H9 (cell line): Measurements from ENCODE around the gene PRAMEF12. TPM values are rescaled to one million over a fixed set of nuclear protein-coding genes. Genes with fewer than 3 reads are reported as not detected.

Source experiments
- DNase-seq: peaks from one replicate; pipeline ENCODE4 v3.0.0-alpha.2; 2017
- H2AFZ ChIP-seq: one replicate; pipeline ENCODE4 v1.6.1; 2013; ENCODE audit warnings: mild to moderate bottlenecking, low read length, control low read depth, moderate library complexity
- H2AK5ac ChIP-seq: 2 replicates; pipeline ENCODE4 v1.6.1; 2013; ENCODE audit warnings: low read length, control low read depth, mixed read lengths; ENCODE audit not compliant: insufficient read length
- H2BK120ac ChIP-seq: one replicate; pipeline ENCODE4 v1.6.1; 2013; ENCODE audit warnings: low read depth, mild to moderate bottlenecking, low read length, control low read depth, inconsistent platforms; ENCODE audit not compliant: poor library complexity, severe bottlenecking
- H2BK12ac ChIP-seq: 2 replicates; pipeline ENCODE4 v1.6.1; 2013; ENCODE audit warnings: low read length, control low read depth, mixed read lengths, low read depth; ENCODE audit not compliant: insufficient read length
- H2BK15ac ChIP-seq: 2 replicates; pipeline ENCODE4 v1.6.1; 2013; ENCODE audit warnings: low read depth, low read length, control low read depth
- H2BK20ac ChIP-seq: one replicate; pipeline ENCODE4 v1.6.1; 2013; ENCODE audit warnings: low read depth, mild to moderate bottlenecking, low read length, control low read depth, inconsistent platforms; ENCODE audit not compliant: poor library complexity, severe bottlenecking
- H2BK5ac ChIP-seq: 2 replicates; pipeline ENCODE4 v1.6.1; 2013; ENCODE audit warnings: low read length, control low read depth, mixed read lengths; ENCODE audit not compliant: insufficient read length
- H3K14ac ChIP-seq: 2 replicates; pipeline ENCODE4 v1.6.1; 2013; ENCODE audit warnings: low read length, control low read depth; ENCODE audit not compliant: insufficient read depth
- H3K18ac ChIP-seq: 2 replicates; pipeline ENCODE4 v1.6.1; 2013; ENCODE audit warnings: low read depth, mild to moderate bottlenecking, mixed read lengths, low read length, control low read depth; ENCODE audit not compliant: insufficient read length
- H3K23ac ChIP-seq: 2 replicates; pipeline ENCODE4 v1.6.1; 2013; ENCODE audit warnings: low read length, control low read depth, mixed read lengths, low read depth; ENCODE audit not compliant: insufficient read length
- H3K23me2 ChIP-seq: 2 replicates; pipeline ENCODE4 v1.6.1; 2013; ENCODE audit warnings: low read depth, mild to moderate bottlenecking, mixed read lengths, low read length, control low read depth; ENCODE audit not compliant: insufficient read length, poor library complexity, severe bottlenecking
- H3K27ac ChIP-seq: 2 replicates; pipeline ENCODE4 v1.5.1; 2013; ENCODE audit warnings: low read length, control low read depth, mixed read lengths, low read depth; ENCODE audit not compliant: insufficient read length
- H3K27me3 ChIP-seq: 2 replicates; pipeline ENCODE4 v1.6.1; 2013; ENCODE audit warnings: low read length, control low read depth, inconsistent platforms; ENCODE audit not compliant: insufficient read depth
- H3K4ac ChIP-seq: 2 replicates; pipeline ENCODE4 v1.6.1; 2013; ENCODE audit warnings: low read depth, mild to moderate bottlenecking, control low read depth, inconsistent platforms, low read length, moderate library complexity
- H3K4me1 ChIP-seq: 2 replicates; pipeline ENCODE4 v1.6.1; 2013; ENCODE audit warnings: low read length, control low read depth, inconsistent platforms; ENCODE audit not compliant: insufficient read depth
- H3K4me2 ChIP-seq: 2 replicates; pipeline ENCODE4 v1.6.1; 2013; ENCODE audit warnings: low read length, control low read depth, mixed read lengths; ENCODE audit not compliant: insufficient read length, insufficient read depth
- H3K56ac ChIP-seq: 2 replicates; pipeline ENCODE4 v1.6.1; 2013; ENCODE audit warnings: low read depth, mild to moderate bottlenecking, mixed read lengths, low read length, control low read depth; ENCODE audit not compliant: insufficient read length
- H3K79me1 ChIP-seq: 2 replicates; pipeline ENCODE4 v1.6.1; 2013; ENCODE audit warnings: low read depth, mild to moderate bottlenecking, moderate library complexity, low read length, control low read depth, inconsistent platforms; ENCODE audit not compliant: insufficient read depth, poor library complexity, severe bottlenecking
- H3K79me2 ChIP-seq: 2 replicates; pipeline ENCODE4 v1.6.1; 2013; ENCODE audit warnings: low read length, control low read depth, inconsistent platforms; ENCODE audit not compliant: insufficient read depth
- H3K9ac ChIP-seq: 2 replicates; pipeline ENCODE4 v1.6.1; 2013; ENCODE audit warnings: low read length, control low read depth, mixed read lengths; ENCODE audit not compliant: insufficient read length; ENCODE audit errors: extremely low read depth
- H3K9me3 ChIP-seq: one replicate; pipeline ENCODE4 v1.6.1; 2013; ENCODE audit warnings: low read depth, low read length, inconsistent platforms; ENCODE audit not compliant: control insufficient read depth
- H3T11ph ChIP-seq: one replicate; pipeline ENCODE4 v1.6.1; 2013; ENCODE audit warnings: mild to moderate bottlenecking, low read length, control low read depth, inconsistent platforms
- H4K20me1 ChIP-seq: one replicate; pipeline ENCODE4 v1.6.1; 2013; ENCODE audit not compliant: control insufficient read depth, insufficient read length, insufficient read depth
- H4K5ac ChIP-seq: 2 replicates; pipeline ENCODE4 v1.6.1; 2013; ENCODE audit warnings: low read depth, mild to moderate bottlenecking, mixed read lengths, low read length, control low read depth; ENCODE audit not compliant: insufficient read length
- H4K8ac ChIP-seq: replicated peaks from 2 replicates; pipeline ENCODE4 v1.6.1; 2013; ENCODE audit warnings: low read length, control low read depth, mixed read lengths, low read depth; ENCODE audit not compliant: insufficient read length
- H4K91ac ChIP-seq: 2 replicates; pipeline ENCODE4 v1.6.1; 2013; ENCODE audit warnings: low read depth, mild to moderate bottlenecking, moderate library complexity, mixed read lengths, low read length, control low read depth; ENCODE audit not compliant: insufficient read length
- H3K27ac Mint-ChIP-seq, 3 experiments: 2 replicates in 2 of 3; 3 replicates in 1 of 3; pipeline ENCODE4 v1.8.0; 2020 to 2021; ENCODE audit warnings: mixed read lengths in 3 of 3, mild to moderate bottlenecking in 1 of 3, moderate library complexity in 1 of 3
- H3K27me3 Mint-ChIP-seq: 2 replicates; pipeline ENCODE4 v1.8.0; 2021; ENCODE audit warnings: low read depth, mild to moderate bottlenecking, moderate library complexity, mixed read lengths
- H3K36me3 Mint-ChIP-seq, 3 experiments: 2 replicates in 2 of 3; 3 replicates in 1 of 3; pipeline ENCODE4 v1.8.0; 2020 to 2021; ENCODE audit warnings: low read depth in 3 of 3, mixed read lengths in 3 of 3; ENCODE audit not compliant: insufficient read depth in 1 of 3
- H3K4me1 Mint-ChIP-seq, 2 experiments: 2 replicates each; pipeline ENCODE4 v1.8.0; 2020; ENCODE audit warnings: mixed read lengths in 2 of 2
- H3K4me3 Mint-ChIP-seq, 2 experiments: 2 replicates in 1 of 2; 3 replicates in 1 of 2; pipeline ENCODE4 v1.8.0; 2020 to 2021; ENCODE audit warnings: mild to moderate bottlenecking in 2 of 2, mixed read lengths in 2 of 2, moderate library complexity in 1 of 2
- H3K9me3 Mint-ChIP-seq, 2 experiments: 2 replicates in 1 of 2; 3 replicates in 1 of 2; pipeline ENCODE4 v1.8.0; 2020; ENCODE audit warnings: mild to moderate bottlenecking in 2 of 2, mixed read lengths in 2 of 2, moderate library complexity in 1 of 2
- CTCF ChIP-seq: fragments of 200-600 bp; sonication (generic); conservative IDR thresholded peaks from 3 replicates; pipeline ENCODE4 v1.8.0; 2021; ENCODE audit warnings: antibody characterized with exemption, mild to moderate bottlenecking
- WGBS: extraction: QIAGEN DNeasy Blood & Tissue Kit; methylation state at CpG from one replicate; pipeline ENCODE4 v1.1.7; 2013; ENCODE audit warnings: missing lambda C conversion rate, low lambda C conversion rate, mixed read lengths; ENCODE audit not compliant: insufficient read length; ENCODE audit errors: extremely low coverage; 5-methylcytosine and 5-hydroxymethylcytosine counted together
- total RNA-seq: library from RNA; stranded (reverse); gene quantifications from 2 replicates; pipeline ENCODE4 v1.2.1, GENCODE V29; 2021

Gene PRAMEF12
- total RNA-seq, 1 experiment from 2014 or later: not detected

DNA sequence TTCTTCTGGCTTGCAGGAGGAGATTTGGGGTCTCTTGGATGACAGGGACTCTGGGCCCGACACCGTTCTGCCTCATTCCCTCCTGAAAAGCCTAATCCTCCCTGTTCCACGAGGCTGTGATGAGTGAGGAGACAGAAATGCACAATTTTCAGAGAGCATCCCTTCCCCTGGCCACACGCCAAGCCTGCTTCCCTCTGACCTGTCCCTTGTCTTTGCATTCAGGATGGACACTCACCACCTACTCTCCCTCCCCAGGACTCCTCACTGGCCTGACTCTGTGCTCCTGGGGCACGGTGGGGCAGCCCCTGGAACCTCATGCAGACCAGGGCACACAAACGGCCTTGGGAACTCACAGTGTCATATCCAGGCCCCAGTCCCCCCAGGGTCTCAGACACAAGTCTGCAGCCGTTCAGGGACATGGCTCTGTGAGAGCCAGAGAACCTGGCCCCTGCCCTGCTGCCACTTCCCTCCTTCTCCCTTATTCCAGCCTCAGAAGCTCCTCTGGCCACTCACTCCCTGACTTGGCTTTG lies 3.5 kb upstream of the PRAMEF12 start:
- no peaks in the 10 kb centered on the region for H3K4me1 Mint-ChIP-seq
- no CpG with 5 or more reads among the region's 7 CpGs for WGBS
- H2AK5ac ChIP-seq: no peak overlapping the region

More for the DNA sequence above, 3.5 kb upstream of the PRAMEF12 start:
- Histone ChIP-seq H3T11ph (no peak overlapping the region), H3K9me3 (no peaks in the 10 kb centered on the region), H2BK120ac (no peak overlapping the region), H3K14ac (no peak overlapping the region), H4K5ac (no peak overlapping the region), H3K79me2 (no peaks in the 10 kb centered on the region), H3K27ac (no peak overlapping the region), H3K4me1 (no peaks in the 10 kb centered on the region), H3K23me2 (no peaks in the 10 kb centered on the region), H2BK20ac (no peak overlapping the region), H2BK12ac (no peak overlapping the region), H3K56ac (no peak overlapping the region), H3K27me3 (no peaks in the 10 kb centered on the region), H2BK15ac (no peak overlapping the region), H2AFZ (no peak overlapping the region), H3K4me2 (no peak overlapping the region), H4K91ac (no peak overlapping the region), H3K18ac (no peak overlapping the region), H4K20me1 (no peaks in the 10 kb centered on the region), H3K23ac (no peak overlapping the region), H3K79me1 (no peaks in the 10 kb centered on the region), H3K9ac (no peak overlapping the region), H3K4ac (no peak overlapping the region), H4K8ac (no peak overlapping the region), H2BK5ac (no peak overlapping the region)
- TF ChIP-seq CTCF: no peak
- Mint-ChIP-seq H3K4me3 (no peak overlapping the region), H3K9me3 (peaks cover 0 to 4% of the 10 kb centered on the region in 2 experiments; a peak in 4 of 5 replicates), H3K36me3 (no peaks in the 10 kb centered on the region), H3K27me3 (peaks cover 9% of the 10 kb centered on the region), H3K27ac (peak overlapping the region in 1 of 3 experiments; percentile 50; a peak in 1 of 7 replicates)
- DNase-seq: no peak
